Measurements from ENCODE around the gene DNER. TPM values are rescaled to one million over a fixed set of nuclear protein-coding genes. Genes with fewer than 3 reads are reported as not detected.

Gene DNER
- polyA plus RNA-seq, 1 donor (not counting 4 experiments of a cell fraction or from before 2014, with no cell fraction given) = 8.5 TPM

GRCh38 chr2:229543176-229543873 lies 171.0 kb downstream of the DNER start:
- no peak overlapping the region for H3K27ac ChIP-seq (ENCODE audit: control insufficient read depth, insufficient read depth, low read length)
- dilution Hi-C loops (cut with MboI; ENCODE audit: extremely low pct_ligation_motif_present, low sequenced_read_pairs) = no loop called here
- no peak overlapping the region for H3K4me2 ChIP-seq (ENCODE audit: control insufficient read depth, extremely low read depth, insufficient read depth, low read depth, low read length)
- H2AFZ ChIP-seq (ENCODE audit: control insufficient read depth, low read length) = no peak overlapping the region
- no peaks in the 10 kb centered on the region for H4K20me1 ChIP-seq (ENCODE audit: control insufficient read depth, extremely low read depth, insufficient read depth, low read length)
- H3K36me3 ChIP-seq (ENCODE audit: control insufficient read depth in 2 of 2, extremely low read depth in 1 of 2, insufficient read depth in 2 of 2, low read length in 2 of 2) = no peaks in the 10 kb centered on the region
- no peak overlapping the region for H3K9ac ChIP-seq (ENCODE audit: control insufficient read depth, extremely low read depth, insufficient read depth, low read length)
- H3K79me2 ChIP-seq (ENCODE audit: control insufficient read depth, insufficient read depth, low read length) = no peaks in the 10 kb centered on the region
- no peak for DNase-seq (ENCODE audit: low read depth, low spot score)
- no peaks in the 10 kb centered on the region for H3K4me1 ChIP-seq (ENCODE audit: control insufficient read depth, extremely low read depth, insufficient read depth, low read length)
- no peaks in the 10 kb centered on the region for H3K9me1 ChIP-seq (ENCODE audit: control insufficient read depth, extremely low read depth, insufficient read depth, low read length)
- no peak for FAIRE-seq
- TF ChIP-seq EZH2 (IDR thresholded peaks at IDR 0.05; ENCODE audit: low read length) = no peak
- TF ChIP-seq, protein P1, sequence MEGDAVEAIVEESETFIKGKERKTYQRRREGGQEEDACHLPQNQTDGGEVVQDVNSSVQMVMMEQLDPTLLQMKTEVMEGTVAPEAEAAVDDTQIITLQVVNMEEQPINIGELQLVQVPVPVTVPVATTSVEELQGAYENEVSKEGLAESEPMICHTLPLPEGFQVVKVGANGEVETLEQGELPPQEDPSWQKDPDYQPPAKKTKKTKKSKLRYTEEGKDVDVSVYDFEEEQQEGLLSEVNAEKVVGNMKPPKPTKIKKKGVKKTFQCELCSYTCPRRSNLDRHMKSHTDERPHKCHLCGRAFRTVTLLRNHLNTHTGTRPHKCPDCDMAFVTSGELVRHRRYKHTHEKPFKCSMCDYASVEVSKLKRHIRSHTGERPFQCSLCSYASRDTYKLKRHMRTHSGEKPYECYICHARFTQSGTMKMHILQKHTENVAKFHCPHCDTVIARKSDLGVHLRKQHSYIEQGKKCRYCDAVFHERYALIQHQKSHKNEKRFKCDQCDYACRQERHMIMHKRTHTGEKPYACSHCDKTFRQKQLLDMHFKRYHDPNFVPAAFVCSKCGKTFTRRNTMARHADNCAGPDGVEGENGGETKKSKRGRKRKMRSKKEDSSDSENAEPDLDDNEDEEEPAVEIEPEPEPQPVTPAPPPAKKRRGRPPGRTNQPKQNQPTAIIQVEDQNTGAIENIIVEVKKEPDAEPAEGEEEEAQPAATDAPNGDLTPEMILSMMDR (optimal IDR thresholded peaks at IDR 0.05 in 1 of 3, IDR thresholded peaks at IDR 0.05 in 1 of 3, conservative IDR thresholded peaks at IDR 0.05 in 1 of 3; ENCODE audit: extremely low read depth in 1 of 3, insufficient read depth in 2 of 3, low read length in 3 of 3) = no peak
- no peaks in the 10 kb centered on the region for H3K27me3 ChIP-seq (ENCODE audit: control insufficient read depth, extremely low read depth, insufficient read depth, low read length)
- H3K9me3 ChIP-seq (ENCODE audit: control insufficient read depth, low read depth, low read length) = no peaks in the 10 kb centered on the region
- H3K4me3 ChIP-seq (ENCODE audit: control insufficient read depth in 2 of 3, extremely low read depth in 1 of 3, insufficient read depth in 2 of 3, low read depth in 1 of 3, low read length in 3 of 3) = no peak overlapping the region

DNA sequence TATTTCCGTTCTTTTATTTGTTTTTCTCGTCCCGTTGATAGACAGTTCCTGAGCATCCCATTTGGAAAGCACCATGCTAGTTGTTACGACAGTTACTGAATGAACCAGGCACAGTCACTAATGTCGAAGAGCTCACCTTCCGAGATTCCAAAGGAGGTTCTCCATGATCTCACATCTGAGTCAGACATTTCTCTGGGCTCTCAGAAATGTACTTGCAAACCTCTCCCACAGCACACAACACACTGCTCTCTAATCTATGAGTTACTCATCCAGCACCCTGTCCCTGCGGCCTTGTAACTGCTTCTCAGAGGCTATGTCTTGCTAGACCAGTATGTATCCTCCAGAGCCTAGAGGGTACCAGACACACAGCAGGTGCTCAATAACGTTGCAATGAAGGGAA lies 174.7 kb downstream of the DNER start:
- no peak overlapping the region for H3K27ac ChIP-seq (ENCODE audit: control insufficient read depth, insufficient read depth, low read length)
- no peaks in the 10 kb centered on the region for H3K9me3 ChIP-seq (ENCODE audit: control insufficient read depth, low read depth, low read length)
- DNase-seq (ENCODE audit: low read depth, low spot score) (no peak), FAIRE-seq (no peak)
- TF ChIP-seq EZH2 (IDR thresholded peaks at IDR 0.05; ENCODE audit: low read length) = no peak
- TF ChIP-seq, protein P1 (optimal IDR thresholded peaks at IDR 0.05 in 1 of 3, IDR thresholded peaks at IDR 0.05 in 1 of 3, conservative IDR thresholded peaks at IDR 0.05 in 1 of 3; ENCODE audit: extremely low read depth in 1 of 3, insufficient read depth in 2 of 3, low read length in 3 of 3) = no peak
- H4K20me1 ChIP-seq (ENCODE audit: control insufficient read depth, extremely low read depth, insufficient read depth, low read length) = no peaks in the 10 kb centered on the region
- H3K27me3 ChIP-seq (ENCODE audit: control insufficient read depth, extremely low read depth, insufficient read depth, low read length) = no peaks in the 10 kb centered on the region
- H3K9ac ChIP-seq (ENCODE audit: control insufficient read depth, extremely low read depth, insufficient read depth, low read length) = no peak overlapping the region
- no peak overlapping the region for H2AFZ ChIP-seq (ENCODE audit: control insufficient read depth, low read length)
- H3K4me1 ChIP-seq (ENCODE audit: control insufficient read depth, extremely low read depth, insufficient read depth, low read length) = no peaks in the 10 kb centered on the region
- no peak overlapping the region for H3K4me2 ChIP-seq (ENCODE audit: control insufficient read depth, extremely low read depth, insufficient read depth, low read depth, low read length)
- dilution Hi-C loops (cut with MboI; ENCODE audit: extremely low pct_ligation_motif_present, low sequenced_read_pairs) = no loop called here
- no peaks in the 10 kb centered on the region for H3K36me3 ChIP-seq (ENCODE audit: control insufficient read depth in 2 of 2, extremely low read depth in 1 of 2, insufficient read depth in 2 of 2, low read length in 2 of 2)
- no peak overlapping the region for H3K4me3 ChIP-seq (ENCODE audit: control insufficient read depth in 2 of 3, extremely low read depth in 1 of 3, insufficient read depth in 2 of 3, low read depth in 1 of 3, low read length in 3 of 3)
- H3K9me1 ChIP-seq (ENCODE audit: control insufficient read depth, extremely low read depth, insufficient read depth, low read length) = no peaks in the 10 kb centered on the region
- H3K79me2 ChIP-seq (ENCODE audit: control insufficient read depth, insufficient read depth, low read length) = no peaks in the 10 kb centered on the region

Data from keratinocyte (primary cell).